D721Med (cell line): ENCODE measurements around the gene ADAM23.

Source experiments
- DNase-seq: peaks from one replicate; pipeline ENCODE4 v3.0.0; 2011; ENCODE audit warnings: low spot score; ENCODE audit not compliant: insufficient read length
- FAIRE-seq: peaks from 2 replicates; lab custom pipeline; 2011; peaks lifted over from hg19 to GRCh38; lab: Jason Lieb, UNC
- TF ChIP-seq, protein P1 (sequence below): IDR thresholded peaks from 2 replicates; pipeline ENCODE4 v1.5.1; 2012; ENCODE audit warnings: mild to moderate bottlenecking, control low read depth; ENCODE audit not compliant: insufficient read depth; ENCODE audit errors: missing control alignments

Gene ADAM23

GRCh38 chr2:206557321-206557720 is 114.0 kb downstream of the ADAM23 start:
- FAIRE-seq, result no peak

GRCh38 chr2:206558492-206558891 is 115.2 kb downstream of the ADAM23 start:
- TF ChIP-seq, protein P1, sequence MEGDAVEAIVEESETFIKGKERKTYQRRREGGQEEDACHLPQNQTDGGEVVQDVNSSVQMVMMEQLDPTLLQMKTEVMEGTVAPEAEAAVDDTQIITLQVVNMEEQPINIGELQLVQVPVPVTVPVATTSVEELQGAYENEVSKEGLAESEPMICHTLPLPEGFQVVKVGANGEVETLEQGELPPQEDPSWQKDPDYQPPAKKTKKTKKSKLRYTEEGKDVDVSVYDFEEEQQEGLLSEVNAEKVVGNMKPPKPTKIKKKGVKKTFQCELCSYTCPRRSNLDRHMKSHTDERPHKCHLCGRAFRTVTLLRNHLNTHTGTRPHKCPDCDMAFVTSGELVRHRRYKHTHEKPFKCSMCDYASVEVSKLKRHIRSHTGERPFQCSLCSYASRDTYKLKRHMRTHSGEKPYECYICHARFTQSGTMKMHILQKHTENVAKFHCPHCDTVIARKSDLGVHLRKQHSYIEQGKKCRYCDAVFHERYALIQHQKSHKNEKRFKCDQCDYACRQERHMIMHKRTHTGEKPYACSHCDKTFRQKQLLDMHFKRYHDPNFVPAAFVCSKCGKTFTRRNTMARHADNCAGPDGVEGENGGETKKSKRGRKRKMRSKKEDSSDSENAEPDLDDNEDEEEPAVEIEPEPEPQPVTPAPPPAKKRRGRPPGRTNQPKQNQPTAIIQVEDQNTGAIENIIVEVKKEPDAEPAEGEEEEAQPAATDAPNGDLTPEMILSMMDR, result no peak
- DNase-seq (no peak), FAIRE-seq (no peak)

More at GRCh38 chr2:206557321-206557720, 114.0 kb downstream of the ADAM23 start:
- TF ChIP-seq, protein P1, result no peak
- no peak for DNase-seq

DNA sequence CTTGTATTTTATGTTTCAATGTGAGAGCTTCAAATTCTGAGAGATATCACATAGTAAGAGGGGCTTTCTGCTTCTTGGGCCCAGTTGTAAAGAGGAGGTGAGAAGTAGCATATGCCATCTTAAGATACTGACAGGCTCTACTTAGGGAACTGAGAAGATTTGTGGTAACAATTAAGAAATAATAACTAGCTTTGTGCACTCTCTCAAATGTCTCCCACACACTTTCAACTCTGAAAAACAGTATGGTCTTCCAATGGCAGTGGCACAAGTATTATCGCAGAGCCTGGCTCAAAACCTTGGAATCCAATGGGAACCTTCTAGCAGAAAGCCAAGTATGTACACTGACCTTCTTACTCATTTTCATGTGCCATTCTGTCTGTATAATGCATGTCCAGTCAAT is 118.6 kb downstream of the ADAM23 start:
- TF ChIP-seq, protein P1, result no peak
- FAIRE-seq, result no peak
- no peak for DNase-seq

- TF ChIP-seq, protein P1, result no peak
- FAIRE-seq (no peak), DNase-seq (no peak)
Measured at GRCh38 chr2:206562375-206562774, 119.0 kb downstream of the ADAM23 start.

- FAIRE-seq (no peak), DNase-seq (no peak)
- TF ChIP-seq, protein P1, result no peak
Measured at GRCh38 chr2:206563374-206563773, 120.0 kb downstream of the ADAM23 start.

GRCh38 chr2:206565666-206566065 is 122.3 kb downstream of the ADAM23 start:
- DNase-seq (no peak), FAIRE-seq (no peak)
- TF ChIP-seq, protein P1, result no peak

- DNase-seq (no peak), FAIRE-seq (no peak)
- TF ChIP-seq, protein P1, result no peak
Measured at GRCh38 chr2:206569470-206569869, 126.1 kb downstream of the ADAM23 start.
